Measurements from ENCODE around the gene ZSCAN20.
"Not testable (repeated sequence)": the region's sequence is repeated elsewhere in the genome, so short reads cannot be mapped to it uniquely, and the experiment has no call there.

The ZSCAN20 gene

GRCh38 chr1:33497410-33497809 lies 25.0 kb downstream of the ZSCAN20 start:
- DNase-seq, result no peak

GRCh38 chr1:33500547-33500946 lies 28.1 kb downstream of the ZSCAN20 start:
- peak; percentile 10 for DNase-seq

GRCh38 chr1:33501309-33501708 lies 28.9 kb downstream of the ZSCAN20 start:
- DNase-seq, result no peak

- DNase-seq, result no peak
Observed at GRCh38 chr1:33501774-33502173, 29.3 kb downstream of the ZSCAN20 start.

GRCh38 chr1:33502726-33503125 lies 30.3 kb downstream of the ZSCAN20 start:
- no peak for DNase-seq

- no peak for DNase-seq
Observed at GRCh38 chr1:33503506-33503905, 31.1 kb downstream of the ZSCAN20 start.

GRCh38 chr1:33507661-33508060 lies 35.2 kb downstream of the ZSCAN20 start:
- DNase-seq, result no peak

GRCh38 chr1:33508151-33508550 lies 35.7 kb downstream of the ZSCAN20 start:
- DNase-seq, result no peak

GRCh38 chr1:33509276-33509675 lies 36.8 kb downstream of the ZSCAN20 start:
- DNase-seq, result not testable (repeated sequence)

GRCh38 chr1:33512226-33513011 lies 40.0 kb downstream of the ZSCAN20 start:
- DNase-seq, result peak; percentile 46

- DNase-seq, result no peak
Observed at GRCh38 chr1:33515112-33515511, 42.7 kb downstream of the ZSCAN20 start.

- no peak for DNase-seq
Observed at GRCh38 chr1:33515607-33516006, 43.2 kb downstream of the ZSCAN20 start.

GRCh38 chr1:33516428-33516827 lies 44.0 kb downstream of the ZSCAN20 start:
- DNase-seq, result no peak

GRCh38 chr1:33516891-33517567 lies 44.6 kb downstream of the ZSCAN20 start:
- no peak for DNase-seq

GRCh38 chr1:33517596-33518250 lies 45.3 kb downstream of the ZSCAN20 start:
- no peak for DNase-seq

- no peak for DNase-seq
Observed at GRCh38 chr1:33519240-33519884, 46.9 kb downstream of the ZSCAN20 start.

- DNase-seq, result no peak
Observed at GRCh38 chr1:33524586-33524985, 52.1 kb downstream of the ZSCAN20 start.

GRCh38 chr1:33527934-33528333 lies 55.5 kb downstream of the ZSCAN20 start:
- DNase-seq, result no peak

- no peak for DNase-seq
Observed at GRCh38 chr1:33529957-33530356, 57.5 kb downstream of the ZSCAN20 start.

- DNase-seq, result no peak
Observed at GRCh38 chr1:33532250-33532649, 59.8 kb downstream of the ZSCAN20 start.

GRCh38 chr1:33532936-33533335 lies 60.5 kb downstream of the ZSCAN20 start:
- DNase-seq, result no peak

- no peak for DNase-seq
Observed at GRCh38 chr1:33535334-33535733, 62.9 kb downstream of the ZSCAN20 start.

GRCh38 chr1:33537885-33538284 lies 65.4 kb downstream of the ZSCAN20 start:
- DNase-seq, result no peak

Data from DMS53 (cell line).